GM20431 (cell line): ENCODE data around the gene ZCWPW1.
"Not testable (repeated sequence)": the region's sequence is repeated elsewhere in the genome, so short reads cannot be mapped to it uniquely, and the experiment has no call there.

Source experiments
- in situ Hi-C: fragments of 300-500 bp; cut with MseI, MboI; formaldehyde crosslinking; loops from one replicate; pipeline ENCODE4 v1.15.0; 2020; ENCODE audit warnings: low sequenced_read_pairs; ENCODE audit not compliant: unreplicated experiment

ZCWPW1 gene

GRCh38 chr7:100380196-100380595 is 48.3 kb downstream of the ZCWPW1 start:
- in situ Hi-C loops = no loop called here

- in situ Hi-C loops = no loop called here
Measured at GRCh38 chr7:100378114-100378755, 50.3 kb downstream of the ZCWPW1 start.

GRCh38 chr7:100376066-100376465 is 52.4 kb downstream of the ZCWPW1 start:
- in situ Hi-C loops = no loop called here

- in situ Hi-C loops = no loop called here
Measured at GRCh38 chr7:100374601-100375000, 53.9 kb downstream of the ZCWPW1 start.

- in situ Hi-C loops = not testable (repeated sequence)
Measured at GRCh38 chr7:100373870-100374598, 54.5 kb downstream of the ZCWPW1 start.

GRCh38 chr7:100373261-100373831 is 55.2 kb downstream of the ZCWPW1 start, which contains the start of gene PILRA:
PILRA (plus strand) TSS chr7:100373487; CDS start chr7:100373657, 170 bp downstream.
- in situ Hi-C loops = no loop called here

GRCh38 chr7:100372694-100373093 is 55.8 kb downstream of the ZCWPW1 start:
- in situ Hi-C loops = no loop called here

GRCh38 chr7:100372256-100372655 is 56.2 kb downstream of the ZCWPW1 start:
- in situ Hi-C loops = no loop called here

- in situ Hi-C loops = no loop called here
Measured at GRCh38 chr7:100371561-100372171, 56.8 kb downstream of the ZCWPW1 start.

- in situ Hi-C loops = no loop called here
Measured at GRCh38 chr7:100370746-100371145, 57.8 kb downstream of the ZCWPW1 start.

- in situ Hi-C loops = no loop called here
Measured at GRCh38 chr7:100370303-100370702, 58.2 kb downstream of the ZCWPW1 start.

GRCh38 chr7:100369105-100369504 is 59.4 kb downstream of the ZCWPW1 start:
- in situ Hi-C loops = no loop called here

GRCh38 chr7:100367676-100368613 is 60.6 kb downstream of the ZCWPW1 start:
- in situ Hi-C loops = no loop called here

GRCh38 chr7:100367251-100367620 is 61.3 kb downstream of the ZCWPW1 start:
- in situ Hi-C loops = no loop called here

- in situ Hi-C loops = no loop called here
Measured at GRCh38 chr7:100366411-100367250, 61.9 kb downstream of the ZCWPW1 start.

GRCh38 chr7:100365998-100366367 is 62.5 kb downstream of the ZCWPW1 start:
- in situ Hi-C loops = not testable (repeated sequence)

- in situ Hi-C loops = no loop called here
Measured at GRCh38 chr7:100364480-100364879, 64.0 kb downstream of the ZCWPW1 start.

GRCh38 chr7:100363797-100364196 is 64.7 kb downstream of the ZCWPW1 start:
- in situ Hi-C loops = not testable (repeated sequence)

GRCh38 chr7:100363098-100363497 is 65.4 kb downstream of the ZCWPW1 start:
- in situ Hi-C loops = no loop called here
